ENCODE results near the gene FSD1L.
A peak's percentile ranks its signal among the peaks of the same experiment; 100 is the strongest.
"Not testable (repeated sequence)": the region's sequence is repeated elsewhere in the genome, so short reads cannot be mapped to it uniquely, and the experiment has no call there.

FSD1L gene

GRCh38 chr9:105557804-105558610 is 110.2 kb downstream of the FSD1L start, which contains the start of gene FKTN:
FKTN (plus strand) TSS chr9:105558131; CDS start chr9:105575033, 16,902 bp downstream.
- DNase-seq (ENCODE audit: low read depth, low spot score) = peak; percentile 47

GRCh38 chr9:105572455-105572854 is 124.6 kb downstream of the FSD1L start:
- no peak for DNase-seq (ENCODE audit: low read depth, low spot score)

GRCh38 chr9:105579952-105580351 is 132.1 kb downstream of the FSD1L start:
- not testable (repeated sequence) for DNase-seq (ENCODE audit: low read depth, low spot score)

DNA sequence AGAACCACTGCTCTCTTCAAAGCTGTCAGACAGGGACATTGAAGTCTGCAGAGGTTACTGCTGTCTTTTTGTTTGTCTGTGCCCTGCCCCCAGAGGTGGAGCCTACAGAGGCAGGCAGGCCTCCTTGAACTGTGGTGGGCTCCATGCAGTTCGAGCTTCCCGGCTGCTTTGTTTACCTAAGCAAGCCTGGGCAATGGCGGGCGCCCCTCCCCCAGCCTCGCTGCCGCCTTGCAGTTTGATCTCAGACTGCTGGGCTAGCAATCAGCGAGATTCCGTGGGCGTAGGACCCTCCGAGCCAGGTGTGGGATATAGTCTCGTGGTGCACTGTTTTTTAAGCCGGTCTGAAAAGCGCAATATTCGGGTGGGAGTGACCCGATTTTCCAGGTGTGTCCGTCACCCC is 133.7 kb downstream of the FSD1L start:
- DNase-seq (ENCODE audit: low read depth, low spot score) = not testable (repeated sequence)

- no peak for DNase-seq (ENCODE audit: low read depth, low spot score)
These were observed 145.3 kb downstream of the FSD1L start for GRCh38 chr9:105593145-105593544.
